Endothelial cell of umbilical vein (primary cell): ENCODE results near the gene TBC1D16. TPM values are rescaled to one million over a fixed set of nuclear protein-coding genes. Genes with fewer than 3 reads are reported as not detected.

Experiments used
- BruUV-seq: library from RNA; stranded (reverse); fragments of 400-500 nt; replicated peaks from 2 replicates; lab custom pipeline; 2021; lab: Mats Ljungman, UMichigan
- CTCF ChIA-PET: fragments of 300-600, 350-600 bp; sonication (Branson Sonifier 250); formaldehyde crosslinking; loops from one replicate; lab custom pipeline; 2021; ENCODE audit warnings: antibody characterized with exemption, inconsistent platforms; lab: Charles Lee
- POLR2A ChIA-PET: fragments of 300-600, 350-600 bp; sonication (Branson Sonifier 250); formaldehyde crosslinking; loops from one replicate; lab custom pipeline; 2021; ENCODE audit warnings: antibody characterized with exemption, inconsistent platforms; lab: Charles Lee
- DNase-seq: peaks from one replicate; pipeline ENCODE4 v3.0.0-alpha.2; 2011; ENCODE audit warnings: low read depth, low spot score
- FAIRE-seq: peaks from 2 replicates; lab custom pipeline; 2011; peaks lifted over from hg19 to GRCh38; lab: Jason Lieb, UNC
- H2AFZ ChIP-seq: 2 replicates; pipeline ENCODE4 v1.6.0; 2012; ENCODE audit warnings: low read depth, low read length, control low read depth, inconsistent platforms
- H3K27ac ChIP-seq: 2 replicates; pipeline ENCODE4 v1.5.1; 2011; ENCODE audit warnings: low read depth, mild to moderate bottlenecking, control low read depth, low read length, moderate library complexity; ENCODE audit not compliant: insufficient read depth
- H3K27me3 ChIP-seq, 2 experiments: 2 replicates each; pipeline versions ENCODE4 v1.6.0 to v1.6.1; 2011; ENCODE audit warnings: low read length in 2 of 2, mixed read lengths in 1 of 2; ENCODE audit not compliant: control insufficient read depth in 2 of 2, insufficient read depth in 2 of 2
- H3K36me3 ChIP-seq, 2 experiments: 2 replicates in 1 of 2; 3 replicates in 1 of 2; pipeline ENCODE4 v1.5.1; 2011; ENCODE audit warnings: low read length in 2 of 2, mild to moderate bottlenecking in 1 of 2, moderate library complexity in 1 of 2; ENCODE audit not compliant: control insufficient read depth in 2 of 2, insufficient read depth in 2 of 2; ENCODE audit errors: extremely low read depth in 1 of 2
- H3K4me1 ChIP-seq: 3 replicates; pipeline ENCODE4 v1.5.1; 2011; ENCODE audit warnings: mild to moderate bottlenecking, low read length; ENCODE audit not compliant: control insufficient read depth, insufficient read depth; ENCODE audit errors: extremely low read depth
- H3K4me2 ChIP-seq: 2 replicates; pipeline ENCODE4 v1.6.1; 2011; ENCODE audit warnings: low read length, control low read depth, mixed read lengths; ENCODE audit not compliant: insufficient read depth
- H3K4me3 ChIP-seq, 3 experiments: fragments of 200-600 bp in 1 of 3; sonication (generic), shearing (Covaris generic) in 1 of 3; replicated peaks in 1 of 3; 2 replicates each; pipeline ENCODE4 v1.5.1; 2011 to 2016; ENCODE audit warnings: control low read depth in 3 of 3, low read length in 3 of 3, mild to moderate bottlenecking in 2 of 3, inconsistent platforms in 1 of 3, low read depth in 1 of 3, moderate library complexity in 1 of 3; ENCODE audit not compliant: insufficient read depth in 1 of 3
- H3K79me2 ChIP-seq: 2 replicates; pipeline ENCODE4 v1.6.0; 2012; ENCODE audit warnings: low read length, inconsistent platforms; ENCODE audit not compliant: control insufficient read depth, insufficient read depth
- H3K9ac ChIP-seq: replicated peaks from 2 replicates; pipeline ENCODE3; 2011; ENCODE audit warnings: low read length, control low read depth; ENCODE audit not compliant: insufficient read depth; ENCODE audit errors: extremely low read depth
- H3K9me1 ChIP-seq: replicated peaks from 3 replicates; pipeline ENCODE4 v1.6.0; 2011; ENCODE audit warnings: mild to moderate bottlenecking, low read length; ENCODE audit not compliant: control insufficient read depth, insufficient read depth; ENCODE audit errors: extremely low read depth
- H3K9me3 ChIP-seq: replicated peaks from 2 replicates; pipeline ENCODE4 v1.5.1; 2012; ENCODE audit warnings: low read length, inconsistent platforms; ENCODE audit not compliant: control insufficient read depth, insufficient read depth
- H4K20me1 ChIP-seq: replicated peaks from 2 replicates; pipeline ENCODE3; 2011; ENCODE audit warnings: mild to moderate bottlenecking, low read length; ENCODE audit not compliant: control insufficient read depth, insufficient read depth; ENCODE audit errors: extremely low read depth
- EZH2 ChIP-seq: IDR thresholded peaks from 2 replicates; pipeline ENCODE4 v1.6.1; 2012; ENCODE audit warnings: borderline replicate concordance, low read depth, mild to moderate bottlenecking, moderate library complexity, low read length, inconsistent platforms; ENCODE audit not compliant: severe bottlenecking
- FOS ChIP-seq: IDR thresholded peaks from 2 replicates; pipeline ENCODE4 v1.6.1; 2011; ENCODE audit warnings: mild to moderate bottlenecking, low read length, moderate library complexity, borderline replicate concordance; ENCODE audit not compliant: insufficient read depth
- GATA2 ChIP-seq: IDR thresholded peaks from 2 replicates; pipeline ENCODE4 v1.7.0; 2011; ENCODE audit warnings: low read depth, mild to moderate bottlenecking, moderate library complexity, mixed read lengths, low read length; ENCODE audit not compliant: insufficient read length, insufficient read depth
- JUN ChIP-seq: IDR thresholded peaks from 2 replicates; pipeline ENCODE4 v1.6.1; 2011; ENCODE audit warnings: borderline replicate concordance, low read depth; ENCODE audit not compliant: insufficient read length, insufficient read depth
- MYC ChIP-seq: IDR thresholded peaks from one replicate; pipeline ENCODE4 v1.6.1; 2011; ENCODE audit warnings: mild to moderate bottlenecking, low read depth, low read length
- POLR2A ChIP-seq: IDR thresholded peaks from 2 replicates; pipeline ENCODE4 v1.6.1; 2012; ENCODE audit warnings: low read depth, mild to moderate bottlenecking, control low read depth, low read length
- POLR2AphosphoS5 ChIP-seq: IDR thresholded peaks from 2 replicates; pipeline ENCODE4 v1.6.1; 2012; ENCODE audit warnings: low read depth, mild to moderate bottlenecking, control low read depth, low read length, moderate library complexity; ENCODE audit not compliant: insufficient read depth
- dilution Hi-C: fragments of 300-500 bp; cut with MboI; formaldehyde crosslinking; loops from one replicate; pipeline ENCODE4 v1.15.0; 2019; ENCODE audit warnings: low sequenced_read_pairs; ENCODE audit not compliant: extremely low pct_ligation_motif_present
- intact Hi-C: fragments of 100-400 bp; cut with micrococcal nuclease; formaldehyde crosslinking; loops from one replicate; pipeline ENCODE4 v1.10.0; 2022
- polyA plus RNA-seq, 4 experiments: library from polyadenylated mRNA; depleted of rRNA in 3 of 4; stranded (reverse) in 3 of 4; unstranded in 1 of 4; fragments of >200 nt; gene quantifications; 2 replicates each; pipeline versions ENCODE4 v1.2.1 to v1.2.3, GENCODE V29; 2011 to 2012; ENCODE audit warnings: missing spikeins in 1 of 4
- total RNA-seq: library from RNA; stranded (reverse); gene quantifications from 2 replicates; pipeline ENCODE4 v1.2.3, GENCODE V29; 2021
- TF ChIP-seq, protein P1 (sequence below), 2 donors: IDR thresholded peaks; 1 replicate in 1 of 2; 2 replicates in 1 of 2; pipeline ENCODE4 v1.5.1; 2011; ENCODE audit warnings: low read length in 2 of 2, mild to moderate bottlenecking in 2 of 2, moderate library complexity in 2 of 2, control low read depth in 1 of 2, inconsistent platforms in 1 of 2, low read depth in 1 of 2; ENCODE audit not compliant: insufficient read depth in 1 of 2; ENCODE audit errors: extremely low read depth in 1 of 2
- TF ChIP-seq, protein P2 (sequence below): IDR thresholded peaks from 2 replicates; pipeline ENCODE4 v1.6.1; 2011; ENCODE audit not compliant: insufficient read depth, insufficient read length

TBC1D16 gene
- total and polyA plus RNA-seq, 2 donors (not counting 3 experiments of a cell fraction or from before 2014, with no cell fraction given) = 12.9 to 48.6 TPM

DNA sequence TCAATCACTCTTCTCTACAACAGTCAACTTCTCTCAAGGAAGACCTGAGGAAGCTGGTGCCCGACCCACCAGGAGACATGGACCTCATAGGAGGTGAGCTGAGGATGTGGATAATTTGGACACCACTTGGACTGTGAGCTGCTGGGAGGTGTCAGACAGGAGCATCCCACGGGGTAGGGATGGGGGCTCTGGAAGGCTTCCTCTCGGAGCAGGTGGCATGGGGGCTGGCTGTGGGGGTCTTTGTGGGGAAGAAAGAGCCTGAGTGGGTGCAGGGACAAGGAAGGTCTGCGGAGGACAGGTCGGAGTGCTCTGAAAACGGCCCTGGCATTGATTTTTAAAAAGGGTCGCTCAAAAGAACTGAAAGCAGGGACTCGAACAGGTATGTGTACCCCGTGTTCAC, 64.0 kb downstream of the TBC1D16 start:
- Histone ChIP-seq H3K4me1 (no peaks in the 10 kb centered on the region), H3K9ac (no peak overlapping the region), H3K27ac (no peak overlapping the region), H4K20me1 (no peaks in the 10 kb centered on the region), H3K4me2 (no peak overlapping the region), H2AFZ (no peak overlapping the region), H3K9me1 (no peaks in the 10 kb centered on the region), H3K79me2 (no peaks in the 10 kb centered on the region), H3K27me3 (no peaks in the 10 kb centered on the region), H3K4me3 (no peak overlapping the region), H3K9me3 (no peaks in the 10 kb centered on the region), H3K36me3 (peaks cover 0 to 12% of the 10 kb centered on the region in 2 experiments)
- POLR2A ChIA-PET = no interaction called here
- dilution Hi-C loops (no loop called here), intact Hi-C loops (no loop called here)
- CTCF ChIA-PET = no interaction called here
- no peak for TF ChIP-seq FOS
- TF ChIP-seq EZH2 = no peak
- no peak for TF ChIP-seq GATA2
- TF ChIP-seq POLR2AphosphoS5 = no peak
- TF ChIP-seq MYC = no peak
- no peak for TF ChIP-seq JUN
- no peak for TF ChIP-seq POLR2A
- TF ChIP-seq, protein P1, sequence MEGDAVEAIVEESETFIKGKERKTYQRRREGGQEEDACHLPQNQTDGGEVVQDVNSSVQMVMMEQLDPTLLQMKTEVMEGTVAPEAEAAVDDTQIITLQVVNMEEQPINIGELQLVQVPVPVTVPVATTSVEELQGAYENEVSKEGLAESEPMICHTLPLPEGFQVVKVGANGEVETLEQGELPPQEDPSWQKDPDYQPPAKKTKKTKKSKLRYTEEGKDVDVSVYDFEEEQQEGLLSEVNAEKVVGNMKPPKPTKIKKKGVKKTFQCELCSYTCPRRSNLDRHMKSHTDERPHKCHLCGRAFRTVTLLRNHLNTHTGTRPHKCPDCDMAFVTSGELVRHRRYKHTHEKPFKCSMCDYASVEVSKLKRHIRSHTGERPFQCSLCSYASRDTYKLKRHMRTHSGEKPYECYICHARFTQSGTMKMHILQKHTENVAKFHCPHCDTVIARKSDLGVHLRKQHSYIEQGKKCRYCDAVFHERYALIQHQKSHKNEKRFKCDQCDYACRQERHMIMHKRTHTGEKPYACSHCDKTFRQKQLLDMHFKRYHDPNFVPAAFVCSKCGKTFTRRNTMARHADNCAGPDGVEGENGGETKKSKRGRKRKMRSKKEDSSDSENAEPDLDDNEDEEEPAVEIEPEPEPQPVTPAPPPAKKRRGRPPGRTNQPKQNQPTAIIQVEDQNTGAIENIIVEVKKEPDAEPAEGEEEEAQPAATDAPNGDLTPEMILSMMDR (IDR thresholded peaks at IDR 0.05; ENCODE audit: extremely low read depth in 1 of 2, insufficient read depth in 1 of 2, low read depth in 1 of 2, low read length in 2 of 2) = no peak
- TF ChIP-seq, protein P2, sequence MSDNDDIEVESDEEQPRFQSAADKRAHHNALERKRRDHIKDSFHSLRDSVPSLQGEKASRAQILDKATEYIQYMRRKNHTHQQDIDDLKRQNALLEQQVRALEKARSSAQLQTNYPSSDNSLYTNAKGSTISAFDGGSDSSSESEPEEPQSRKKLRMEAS = no peak
- BruUV-seq = no TSS peak
- DNase-seq (no peak), FAIRE-seq (no peak)
